ENCODE results near the gene SOX8.
"Not testable (repeated sequence)": the region's sequence is repeated elsewhere in the genome, so short reads cannot be mapped to it uniquely, and the experiment has no call there.

The SOX8 gene

GRCh38 chr16:955766-956165 lies 25.8 kb upstream of the SOX8 start:
- FAIRE-seq = not testable (repeated sequence)

GRCh38 chr16:959232-960040 lies 22.1 kb upstream of the SOX8 start:
- no peak for FAIRE-seq

GRCh38 chr16:962366-962765 lies 19.2 kb upstream of the SOX8 start:
- FAIRE-seq = no peak

- no peak for FAIRE-seq
Measured at GRCh38 chr16:962901-963814, 18.4 kb upstream of the SOX8 start.

- FAIRE-seq = no peak
Measured at GRCh38 chr16:963913-964312, 17.7 kb upstream of the SOX8 start.

GRCh38 chr16:964356-965035 lies 17.1 kb upstream of the SOX8 start:
- no peak for FAIRE-seq

GRCh38 chr16:965036-965395 lies 16.6 kb upstream of the SOX8 start:
- FAIRE-seq = no peak

DNA sequence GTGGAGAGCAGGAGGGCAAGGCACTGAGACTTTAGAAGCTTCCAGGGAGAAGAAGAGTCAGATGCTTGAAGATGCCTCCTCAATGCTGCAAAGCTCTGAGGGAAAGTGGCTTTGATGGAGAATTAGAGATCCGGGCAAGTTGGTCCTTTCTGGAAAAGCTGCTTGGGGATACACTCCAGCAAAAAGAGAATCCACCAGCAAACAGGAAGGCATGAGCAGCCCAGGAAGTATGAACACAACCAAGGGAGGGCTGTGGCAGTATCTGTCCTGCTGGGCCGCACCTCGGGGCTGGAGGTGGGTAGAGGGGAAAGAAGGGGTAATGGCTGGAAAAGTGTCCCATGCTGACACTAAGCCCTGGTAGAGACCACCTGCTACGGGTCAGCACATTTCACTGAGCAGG lies 16.1 kb upstream of the SOX8 start:
- FAIRE-seq = no peak

- FAIRE-seq = no peak
Measured at GRCh38 chr16:966035-966434, 15.5 kb upstream of the SOX8 start.

DNA sequence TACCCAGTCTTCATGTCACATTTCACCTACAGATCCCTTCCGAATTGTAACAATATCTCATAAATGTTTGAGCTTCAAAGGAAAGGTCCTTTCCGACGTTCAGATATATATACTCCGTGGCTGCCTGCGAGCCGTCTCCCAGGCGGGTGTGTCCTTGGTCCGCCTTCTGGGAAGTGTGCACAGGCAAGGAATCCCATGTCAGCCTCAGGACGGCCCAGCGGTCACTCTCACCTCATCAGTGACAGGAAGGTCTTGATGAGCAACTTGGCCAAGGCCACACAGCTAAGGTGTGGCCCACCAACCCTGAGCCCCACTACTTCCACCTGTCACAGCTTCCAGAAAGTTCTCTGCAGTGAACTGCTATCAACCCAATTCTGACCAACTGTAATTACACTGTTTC lies 15.1 kb upstream of the SOX8 start:
- FAIRE-seq = no peak

- no peak for FAIRE-seq
Measured at GRCh38 chr16:967077-967541, 14.5 kb upstream of the SOX8 start.

DNA sequence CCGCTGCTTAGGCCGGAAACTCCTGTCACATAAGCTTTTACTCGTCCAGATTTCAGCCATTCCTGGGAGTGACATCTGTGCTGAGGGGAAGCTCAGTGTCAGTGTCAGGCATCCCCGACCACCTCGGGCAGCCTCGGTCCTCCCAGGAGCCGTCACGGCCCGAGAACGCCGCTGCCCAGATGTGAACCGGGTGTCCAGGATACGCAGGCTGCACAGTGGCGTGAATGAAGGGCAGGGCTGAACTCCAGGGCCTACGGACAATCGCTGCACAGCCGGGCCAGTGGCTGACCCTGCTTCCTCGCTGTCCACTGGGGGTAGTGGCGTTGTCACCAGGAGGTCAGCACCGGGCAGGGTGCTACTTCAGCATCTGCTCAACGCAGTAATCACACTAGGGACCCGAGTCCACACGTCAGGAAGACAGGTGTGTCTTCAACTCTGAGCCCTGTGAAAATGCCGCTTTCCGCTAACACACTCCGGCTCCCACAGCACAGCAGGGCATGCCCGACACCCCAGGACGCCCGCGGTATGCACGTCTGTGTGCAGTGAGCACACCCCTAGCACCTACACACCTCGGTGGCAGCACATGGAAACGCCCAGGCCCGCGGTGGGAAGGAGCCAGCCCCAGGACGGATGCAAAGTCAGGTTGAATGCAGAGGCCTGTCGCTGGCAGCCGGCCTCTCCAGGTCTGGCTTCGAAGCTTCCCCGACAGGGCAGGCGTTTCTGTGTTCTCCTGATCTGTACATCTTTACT lies 13.8 kb upstream of the SOX8 start:
- FAIRE-seq = no peak

GRCh38 chr16:968620-969019 lies 12.9 kb upstream of the SOX8 start:
- FAIRE-seq = no peak

GRCh38 chr16:969508-970385 lies 11.8 kb upstream of the SOX8 start:
- FAIRE-seq = no peak

DNA sequence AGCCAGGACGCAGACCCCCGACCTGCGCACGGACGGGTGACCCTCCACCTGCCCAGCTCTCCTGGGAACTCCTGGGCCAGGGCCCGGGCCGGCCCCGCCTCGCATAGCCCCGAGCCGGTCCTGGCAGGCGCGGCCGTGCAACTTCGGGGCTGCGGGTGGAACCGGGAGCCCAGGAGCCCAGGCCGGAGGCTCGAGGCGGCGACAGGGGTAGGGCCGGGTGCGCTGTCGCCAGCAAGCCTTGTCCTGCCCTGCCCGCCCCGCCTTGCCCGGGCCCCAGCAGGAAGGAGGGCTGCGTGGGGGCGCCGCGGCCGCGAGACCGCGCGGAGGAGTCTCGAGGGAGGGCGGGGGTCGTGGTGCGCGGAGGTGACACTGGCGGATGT lies 11.2 kb upstream of the SOX8 start:
- no peak for FAIRE-seq

GRCh38 chr16:970766-971581 lies 10.6 kb upstream of the SOX8 start, which contains the start of gene LMF1:
LMF1 (minus strand) TSS chr16:970984; CDS start chr16:970980, 4 bp downstream.
- no peak for FAIRE-seq

GRCh38 chr16:971582-971905 lies 10.0 kb upstream of the SOX8 start:
- FAIRE-seq = no peak

GRCh38 chr16:971981-972315 lies 9.6 kb upstream of the SOX8 start:
- FAIRE-seq = no peak

DNA sequence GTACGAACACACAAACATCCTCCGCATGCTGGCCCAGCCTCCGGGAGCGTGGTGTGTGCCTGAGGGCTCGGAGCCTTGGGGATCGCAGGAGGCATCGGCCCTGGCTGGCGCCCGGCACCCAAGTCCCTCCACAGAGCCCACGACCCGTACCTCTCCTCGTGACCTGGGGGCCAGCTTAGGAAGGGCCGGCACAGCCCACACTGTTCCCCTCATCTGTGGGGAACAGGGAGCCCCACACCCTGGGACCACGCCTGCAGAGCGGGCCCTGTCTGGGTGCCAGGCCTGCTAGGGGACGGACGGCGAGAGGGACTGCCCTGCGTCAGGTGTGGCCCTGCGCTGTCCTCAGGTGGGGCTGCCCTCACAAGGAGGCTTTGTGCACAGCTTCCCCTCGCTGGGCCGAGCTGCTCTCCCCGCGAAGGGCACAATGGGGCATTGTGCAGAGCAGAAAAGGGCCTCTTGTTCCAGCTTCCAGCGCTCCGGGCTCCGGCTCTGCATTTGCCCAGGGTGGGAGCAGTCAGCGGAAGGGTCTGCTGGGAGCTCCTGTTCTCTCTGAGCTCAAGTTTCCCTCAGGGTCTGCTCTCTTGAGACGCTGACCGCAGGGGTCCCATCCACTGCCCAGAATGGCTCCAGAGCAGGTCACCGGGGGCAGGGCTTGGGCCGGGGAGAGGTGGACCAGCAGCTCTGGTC lies 9.1 kb upstream of the SOX8 start:
- FAIRE-seq = no peak

DNA sequence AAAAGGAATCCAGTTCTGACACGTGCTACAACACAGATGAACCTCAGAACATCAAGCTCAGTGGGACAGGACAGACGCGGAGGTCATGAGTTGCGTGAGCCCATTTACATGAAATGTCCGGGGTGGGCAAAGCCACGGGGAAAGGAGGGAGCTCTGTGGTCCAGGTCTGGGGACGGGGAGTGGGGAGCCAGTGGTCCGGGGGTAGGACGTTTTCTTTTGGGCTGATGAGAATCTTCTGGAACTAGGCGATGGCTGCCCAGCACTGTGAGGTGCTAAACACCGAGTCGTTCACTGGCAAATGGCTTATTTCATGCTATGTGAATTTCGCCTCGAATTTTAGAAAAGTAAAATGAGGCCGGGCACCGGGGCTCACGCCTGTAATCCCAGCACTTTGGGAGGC lies 8.2 kb upstream of the SOX8 start:
- FAIRE-seq = no peak
